GM18520 (cell line): ENCODE data around the gene TRAF1.

Experiments
- ATAC-seq: cut with Tn5 transposase; IDR thresholded peaks from one replicate; pipeline ENCODE4 v1.9.1; 2021; ENCODE audit not compliant: unreplicated experiment

TRAF1 gene

DNA sequence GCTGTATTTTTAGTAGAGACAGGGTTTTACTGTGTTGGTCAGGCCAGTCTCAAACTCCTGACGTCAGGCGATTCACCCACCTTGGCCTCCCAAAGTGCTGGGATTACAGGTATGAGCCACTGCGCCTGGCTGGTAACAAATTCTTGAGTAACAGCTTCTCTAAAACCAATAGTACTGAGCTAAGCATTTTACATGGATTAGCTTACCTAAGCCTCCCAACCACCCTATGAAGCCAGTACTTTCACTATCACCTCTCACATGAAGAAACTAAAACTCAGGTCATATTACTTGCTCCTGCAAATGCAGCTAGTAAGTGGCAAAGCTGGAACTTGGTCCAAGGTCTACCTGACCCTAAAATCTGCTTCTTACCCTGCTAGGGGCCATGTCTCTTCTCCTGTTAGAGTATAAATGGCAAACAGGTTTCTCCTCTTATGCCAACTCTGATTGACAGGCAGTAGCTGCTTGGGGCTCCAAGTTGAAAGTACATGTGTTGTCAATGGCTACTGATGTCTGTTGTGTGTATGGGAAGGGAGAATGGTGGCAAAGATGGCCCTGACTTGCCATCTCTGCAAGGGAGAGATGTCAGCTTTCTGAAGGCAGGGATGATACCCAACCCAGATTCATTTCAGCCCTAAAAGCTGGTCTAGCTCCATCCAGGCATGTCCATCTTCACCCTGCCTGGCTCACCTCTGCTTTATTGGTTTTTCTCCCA, 53.6 kb downstream of the TRAF1 start:
- no peak for ATAC-seq

DNA sequence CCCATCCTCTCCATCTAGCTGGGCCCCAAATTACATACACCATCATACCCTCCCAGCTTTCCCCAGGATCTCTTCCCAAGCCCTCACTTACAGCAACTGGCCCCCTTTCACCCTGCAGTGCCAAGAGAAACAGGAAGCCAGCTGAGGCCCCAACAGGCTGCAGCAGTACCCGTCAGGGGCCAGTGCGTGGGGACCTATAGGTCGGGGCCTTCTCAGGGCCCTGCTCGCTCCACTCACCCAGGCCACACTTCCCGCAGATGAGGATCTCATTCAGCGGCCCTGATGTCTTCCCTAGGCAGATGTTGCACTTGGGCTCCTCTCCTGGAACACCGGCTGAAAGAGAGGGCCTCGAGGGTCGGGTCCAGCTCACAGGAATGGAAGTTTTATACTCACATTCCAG, 56.4 kb downstream of the TRAF1 start:
- ATAC-seq = no peak

DNA sequence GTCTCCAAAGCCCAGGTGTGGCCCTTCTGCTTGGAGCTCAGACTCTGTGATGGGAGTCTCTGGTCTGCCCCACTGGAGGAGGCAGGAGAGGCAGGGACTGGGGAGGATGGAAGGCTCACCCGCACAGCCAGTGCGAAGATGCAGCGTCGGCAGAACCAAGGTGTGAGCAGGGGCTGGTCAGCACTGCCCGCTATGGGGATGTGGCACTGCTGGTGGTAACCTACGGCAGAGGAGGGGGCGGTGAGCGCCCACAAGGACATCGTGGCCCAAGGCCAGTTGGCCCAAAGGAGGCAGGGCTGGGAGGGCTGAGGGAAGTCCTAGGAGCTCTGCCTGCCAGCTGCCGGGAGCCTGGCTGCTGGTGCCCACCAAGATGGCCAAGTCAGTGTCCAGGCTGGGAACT, 56.9 kb downstream of the TRAF1 start:
- no peak for ATAC-seq

DNA sequence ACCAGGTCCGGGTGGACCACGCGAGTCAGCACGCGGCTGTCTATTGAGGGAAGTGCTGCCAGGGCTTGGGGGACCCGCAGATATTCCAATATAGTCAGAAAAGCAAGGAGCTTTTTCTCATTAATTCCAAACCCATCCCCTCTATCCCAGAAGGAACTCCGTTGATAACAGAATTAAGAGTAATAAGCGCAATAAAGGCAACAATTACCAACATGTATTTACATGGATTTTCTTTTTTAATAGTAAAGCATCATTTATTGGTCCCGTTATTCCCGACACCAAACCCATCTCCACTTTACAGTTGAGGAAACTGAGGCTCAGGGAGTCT, 57.3 kb downstream of the TRAF1 start:
- ATAC-seq = no peak

DNA sequence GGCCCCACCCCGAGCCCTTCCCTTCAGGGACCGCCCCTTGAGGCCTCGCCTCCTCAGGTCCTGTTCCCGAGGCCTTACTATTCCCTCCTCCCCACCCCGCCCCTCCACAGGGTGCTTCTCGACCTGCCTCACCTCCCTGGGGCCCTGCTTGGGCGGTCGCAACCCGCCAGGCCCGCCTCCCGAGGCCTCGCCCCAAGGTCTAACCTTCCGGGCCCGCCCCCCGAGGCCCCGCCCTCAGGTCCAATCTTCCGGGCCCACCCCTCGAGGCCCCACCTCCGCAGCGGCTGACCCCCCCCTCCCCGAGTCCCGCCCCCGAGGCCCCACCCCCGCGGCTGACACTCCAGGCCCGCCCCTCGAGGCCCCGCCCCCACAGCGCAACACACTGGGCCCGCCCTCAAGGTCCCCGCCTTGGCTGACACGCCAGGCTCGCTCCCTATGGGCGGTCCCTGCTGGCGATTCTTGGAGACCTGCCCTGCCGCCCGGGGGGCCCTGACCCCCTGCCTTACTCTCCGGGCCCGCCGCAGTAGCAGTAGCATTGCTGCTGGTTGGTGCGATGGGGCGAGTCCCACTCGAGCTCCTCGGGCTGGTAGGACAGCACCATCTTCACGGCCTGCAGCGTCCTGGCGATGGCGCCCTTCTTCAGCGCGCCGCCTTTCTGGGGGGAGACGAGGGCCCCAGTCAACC, 57.8 kb downstream of the TRAF1 start:
- ATAC-seq = peak; percentile 79

DNA sequence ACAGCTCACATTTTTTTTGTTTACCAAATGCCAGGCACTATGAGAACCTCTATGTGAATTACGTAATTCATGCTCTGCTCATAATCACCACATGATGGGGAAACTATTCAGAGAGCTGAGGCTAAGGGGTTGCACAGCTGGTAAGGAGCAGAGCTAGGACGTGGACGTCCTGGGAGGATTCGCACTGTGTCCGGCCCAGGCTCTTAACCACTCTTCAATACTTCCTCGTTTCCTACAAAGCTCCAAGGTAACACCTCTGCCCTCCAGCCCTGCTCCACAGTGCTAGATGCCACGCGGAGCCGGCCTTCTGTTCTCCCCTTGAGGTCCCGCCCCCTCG, 58.3 kb downstream of the TRAF1 start:
- peak; percentile 11 for ATAC-seq

DNA sequence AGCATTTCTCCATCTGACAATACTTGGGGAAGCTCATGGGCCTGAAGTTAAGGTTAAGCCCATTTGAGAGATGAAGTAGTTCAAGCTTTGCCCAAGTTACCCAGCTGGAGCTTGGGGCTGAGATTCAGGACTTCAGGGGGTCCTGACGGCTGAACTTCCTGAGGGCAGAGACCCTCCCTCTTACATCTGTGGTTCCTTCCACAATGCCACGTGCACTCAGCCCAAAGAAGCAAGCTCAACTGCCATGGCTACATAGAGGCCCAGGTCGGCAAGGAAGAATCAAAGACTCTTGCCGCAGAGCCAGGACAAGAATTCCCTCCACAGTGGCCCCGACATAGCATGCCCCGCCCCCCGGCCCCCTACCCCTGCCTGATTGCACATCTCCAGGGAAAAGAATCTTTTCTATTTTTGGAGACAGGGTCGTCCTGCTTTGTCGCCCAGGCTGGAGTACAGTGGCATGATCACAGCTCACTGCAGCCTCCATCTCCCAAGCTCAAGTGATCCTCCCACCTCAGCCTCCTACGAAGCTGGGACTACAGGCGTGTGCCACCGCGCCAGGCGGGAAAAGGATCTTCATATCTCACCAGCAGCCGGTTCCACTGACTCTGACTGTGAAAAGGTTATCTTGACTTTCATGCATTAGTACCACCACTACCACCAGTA, 58.8 kb downstream of the TRAF1 start:
- ATAC-seq = no peak

DNA sequence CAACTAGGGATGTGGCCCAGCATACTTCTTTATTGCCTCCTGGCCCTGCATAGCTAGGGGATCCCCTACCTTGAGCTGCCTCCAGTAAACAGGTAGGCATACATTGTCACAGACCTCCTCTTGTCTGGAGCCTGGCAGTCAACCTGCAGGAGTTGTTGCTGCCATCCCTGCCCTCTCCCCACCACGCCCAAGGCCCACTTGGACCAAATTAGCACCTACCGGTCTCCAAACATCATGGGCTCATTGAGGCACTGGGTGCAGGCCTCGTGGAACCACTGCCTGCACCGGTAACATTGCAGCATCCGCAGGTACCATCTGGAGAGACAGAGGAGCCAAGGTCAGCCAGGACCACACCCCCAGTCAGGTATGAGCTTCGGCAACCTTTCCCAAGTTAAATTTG, 59.9 kb downstream of the TRAF1 start:
- no peak for ATAC-seq

DNA sequence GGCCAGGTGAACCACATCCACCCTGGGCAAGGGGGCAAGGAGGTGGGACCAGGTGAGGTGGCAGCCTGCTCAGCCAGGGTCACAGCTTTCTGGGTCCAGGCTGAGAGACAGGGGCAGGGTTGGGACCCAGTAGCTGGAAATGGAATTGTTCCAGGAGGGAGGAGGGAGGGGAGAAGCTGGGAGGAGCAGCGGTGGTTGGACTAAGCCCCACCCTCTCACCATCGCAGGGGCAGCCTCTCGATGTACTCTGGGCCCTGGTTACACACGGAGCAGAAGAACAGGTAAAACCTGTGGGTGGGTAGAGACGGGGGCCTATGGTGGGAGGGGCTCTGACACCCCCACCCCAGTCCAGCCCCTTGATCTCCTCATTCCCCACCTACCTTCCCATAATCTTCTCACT, 60.8 kb downstream of the TRAF1 start:
- ATAC-seq = no peak

DNA sequence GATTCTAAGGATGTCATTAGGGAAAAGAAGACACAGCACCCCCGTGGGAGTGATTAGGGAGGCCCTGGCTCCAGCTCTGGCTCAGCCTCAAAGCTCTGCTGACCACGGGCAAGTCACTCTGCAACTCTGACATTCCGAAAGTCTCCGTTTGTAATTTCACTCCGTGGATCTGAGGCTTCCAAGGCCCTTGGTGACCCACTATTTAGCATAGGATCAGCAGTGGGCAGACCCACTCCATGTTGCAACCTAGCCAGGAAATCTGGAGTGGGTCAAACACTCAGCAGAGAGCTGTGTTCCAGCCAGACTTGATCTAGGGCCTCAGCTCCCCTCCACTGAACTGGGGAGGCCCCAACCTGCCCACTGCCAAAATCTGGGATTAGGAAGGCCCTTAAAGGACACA, 61.4 kb downstream of the TRAF1 start:
- ATAC-seq = no peak

DNA sequence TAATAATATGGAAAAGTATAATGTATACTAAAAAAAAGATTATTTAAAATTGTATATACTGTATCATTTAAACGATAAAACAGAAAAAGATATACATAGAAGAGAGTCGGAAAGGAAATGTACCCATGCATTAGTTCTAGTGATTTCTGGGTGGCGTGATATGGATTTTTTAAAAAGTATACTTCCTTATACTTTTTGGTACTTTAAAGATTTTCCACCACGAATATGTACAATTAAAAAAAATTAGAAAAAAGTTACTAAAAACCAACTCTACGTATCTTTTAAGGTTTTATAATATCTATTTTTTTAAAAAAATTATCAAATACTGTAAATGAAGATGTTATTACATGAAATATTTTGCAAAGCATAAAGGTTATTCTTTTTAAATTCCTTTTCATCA, 61.9 kb downstream of the TRAF1 start:
- no peak for ATAC-seq

DNA sequence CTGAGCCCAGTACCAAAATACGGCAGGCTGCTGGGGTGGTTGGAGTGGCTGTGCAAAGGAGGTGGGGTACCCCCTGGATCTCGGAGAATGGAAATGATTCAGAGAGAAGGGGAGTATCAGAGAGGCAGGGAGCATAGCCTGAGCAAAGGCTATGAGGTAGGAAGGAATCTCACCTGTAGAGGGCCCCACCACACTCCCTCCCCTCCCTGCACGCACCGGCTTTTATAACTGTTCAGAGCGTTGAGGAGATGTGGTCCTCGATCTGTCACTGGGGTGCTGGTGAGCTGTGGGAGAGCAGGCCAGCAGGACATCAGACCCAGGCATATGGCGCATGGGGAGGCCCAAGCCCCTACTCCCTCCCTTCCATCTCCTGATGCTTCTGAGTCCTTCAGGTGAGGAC, 62.8 kb downstream of the TRAF1 start:
- no peak for ATAC-seq

DNA sequence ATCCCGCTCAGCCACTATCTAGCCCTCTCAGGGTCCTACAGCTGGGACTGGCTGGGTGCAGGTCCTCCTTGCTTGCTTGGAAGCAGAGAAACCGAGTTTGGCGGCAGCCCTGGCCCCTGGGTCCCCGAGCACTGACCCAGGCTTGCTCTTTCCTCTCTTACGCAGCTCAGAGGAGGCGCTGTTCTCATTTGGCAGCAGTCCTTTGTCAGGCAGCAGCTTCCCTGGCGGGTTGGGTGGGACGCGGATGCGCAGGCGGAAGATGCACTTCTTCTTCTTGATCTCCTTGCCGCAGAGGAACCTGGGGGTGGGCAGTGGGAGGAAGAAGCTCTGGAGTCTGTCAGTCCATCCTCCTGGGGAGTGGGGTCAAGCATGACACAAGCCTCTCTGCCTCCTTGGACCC, 64.1 kb downstream of the TRAF1 start:
- no peak for ATAC-seq

DNA sequence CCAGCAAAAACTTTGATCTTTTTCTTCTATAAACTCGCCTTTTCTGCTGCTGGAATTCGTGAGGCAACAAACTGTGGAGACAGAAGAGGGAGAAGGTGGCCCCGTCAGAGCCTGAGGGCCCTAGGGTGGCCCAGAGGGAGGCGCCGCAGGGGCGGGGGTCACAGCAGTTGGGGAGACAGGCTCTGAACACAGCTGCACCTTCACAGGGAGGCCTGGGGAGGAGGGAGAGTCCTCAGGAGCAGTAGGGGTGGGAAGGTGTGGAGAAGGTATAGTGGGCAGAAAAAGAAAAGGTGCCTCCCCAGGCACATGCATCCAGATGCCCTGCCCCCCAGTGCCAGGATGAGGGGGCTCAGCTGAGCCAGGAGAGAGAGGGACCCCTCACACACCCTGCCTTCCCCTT, 64.7 kb downstream of the TRAF1 start:
- ATAC-seq = no peak

DNA sequence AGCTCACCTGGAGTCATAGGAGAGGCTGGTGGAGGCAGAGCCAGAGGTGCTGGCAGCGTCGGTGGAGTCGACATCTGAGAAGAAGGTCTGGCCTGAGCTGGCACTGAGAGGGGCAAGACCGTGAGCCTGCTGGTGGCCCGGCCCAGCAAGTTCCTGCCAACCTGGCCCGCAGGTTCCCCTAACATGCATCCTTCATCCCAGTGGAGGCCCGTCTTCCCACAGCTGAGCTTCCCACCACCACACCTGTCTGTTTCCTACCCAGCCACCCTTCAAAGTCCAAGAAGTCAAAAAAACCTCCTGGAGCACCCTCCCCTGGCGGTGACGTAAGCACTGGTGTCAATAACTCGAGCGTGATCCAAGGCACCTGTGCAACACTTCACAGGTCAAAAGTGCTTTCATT, 66.5 kb downstream of the TRAF1 start:
- no peak for ATAC-seq

DNA sequence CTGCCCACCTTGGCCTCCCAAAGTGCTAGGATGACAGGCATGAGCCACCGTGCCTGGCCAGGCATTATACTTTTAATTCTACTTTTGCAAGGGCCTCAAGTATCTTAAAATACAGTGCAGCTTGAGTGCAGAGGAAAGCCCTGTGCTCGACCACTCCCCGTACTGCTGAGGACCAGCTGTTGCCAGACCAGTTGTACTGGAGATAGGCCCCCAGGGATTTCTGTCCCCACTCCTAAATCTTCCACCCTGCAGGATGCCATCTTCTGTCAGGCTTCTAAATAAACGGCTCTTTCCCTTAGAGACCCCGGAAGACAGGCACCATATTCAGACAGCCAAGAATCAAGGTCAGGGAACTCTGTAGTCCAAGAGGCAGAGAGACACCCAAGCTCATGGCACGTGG, 67.2 kb downstream of the TRAF1 start:
- no peak for ATAC-seq

DNA sequence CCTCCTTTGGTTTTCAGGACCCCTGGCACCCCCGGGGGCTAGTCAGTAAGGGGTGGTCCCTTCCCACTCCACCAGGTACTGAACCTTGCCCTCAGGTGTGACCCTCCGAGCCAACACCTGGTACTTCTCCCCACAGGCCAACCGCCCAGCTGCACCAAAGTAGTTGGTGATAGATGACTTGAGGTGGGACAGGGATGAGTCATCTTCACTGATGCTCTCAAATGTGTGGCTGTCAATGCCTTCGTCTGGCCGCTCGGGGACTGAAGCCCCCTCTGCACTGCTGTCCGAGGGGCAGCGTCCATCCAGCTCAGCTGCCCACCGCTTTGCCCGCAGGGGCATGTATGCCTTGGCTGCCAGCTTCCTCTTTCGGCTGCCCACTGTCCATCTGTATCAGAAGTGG, 68.7 kb downstream of the TRAF1 start:
- ATAC-seq = no peak

DNA sequence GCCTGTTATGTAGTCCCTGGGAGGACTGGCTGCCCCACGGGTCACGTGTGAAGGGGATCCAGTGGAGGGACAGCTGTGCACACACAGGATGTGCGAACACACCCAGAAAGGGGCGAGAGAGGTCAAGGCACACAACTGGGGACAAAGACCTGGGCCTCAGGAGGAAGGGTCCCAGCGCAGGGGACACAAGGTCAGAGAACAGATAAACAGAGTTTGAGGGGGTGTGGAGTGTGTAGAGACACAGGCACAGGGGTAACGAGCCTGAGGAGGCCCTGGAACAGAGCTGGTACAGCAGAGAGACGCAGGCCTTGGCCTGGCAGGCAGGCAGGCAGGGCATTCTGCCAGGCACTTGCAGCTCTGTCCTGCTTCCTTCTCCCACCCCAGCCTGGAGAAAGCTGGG, 69.1 kb downstream of the TRAF1 start:
- no peak for ATAC-seq

DNA sequence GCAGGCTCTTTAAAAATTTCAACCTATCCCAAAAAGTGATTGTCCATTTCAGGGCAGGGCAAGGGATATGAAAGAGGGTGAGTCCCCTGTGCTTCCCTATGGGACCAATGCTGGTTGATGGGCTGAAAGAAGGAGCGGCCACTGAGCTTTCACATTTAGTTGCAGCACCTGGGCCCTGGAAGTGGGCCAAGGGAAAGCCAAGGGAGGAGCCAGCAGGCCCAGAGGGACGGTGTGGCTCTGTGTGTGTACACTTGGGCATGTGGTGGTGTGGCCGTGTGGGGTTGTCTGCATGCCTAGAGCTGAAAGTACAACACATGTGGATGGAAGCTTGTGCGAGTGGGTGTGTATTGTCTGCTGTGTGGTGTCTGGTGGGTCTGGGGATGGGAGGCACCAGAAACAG, 69.9 kb downstream of the TRAF1 start:
- no peak for ATAC-seq

DNA sequence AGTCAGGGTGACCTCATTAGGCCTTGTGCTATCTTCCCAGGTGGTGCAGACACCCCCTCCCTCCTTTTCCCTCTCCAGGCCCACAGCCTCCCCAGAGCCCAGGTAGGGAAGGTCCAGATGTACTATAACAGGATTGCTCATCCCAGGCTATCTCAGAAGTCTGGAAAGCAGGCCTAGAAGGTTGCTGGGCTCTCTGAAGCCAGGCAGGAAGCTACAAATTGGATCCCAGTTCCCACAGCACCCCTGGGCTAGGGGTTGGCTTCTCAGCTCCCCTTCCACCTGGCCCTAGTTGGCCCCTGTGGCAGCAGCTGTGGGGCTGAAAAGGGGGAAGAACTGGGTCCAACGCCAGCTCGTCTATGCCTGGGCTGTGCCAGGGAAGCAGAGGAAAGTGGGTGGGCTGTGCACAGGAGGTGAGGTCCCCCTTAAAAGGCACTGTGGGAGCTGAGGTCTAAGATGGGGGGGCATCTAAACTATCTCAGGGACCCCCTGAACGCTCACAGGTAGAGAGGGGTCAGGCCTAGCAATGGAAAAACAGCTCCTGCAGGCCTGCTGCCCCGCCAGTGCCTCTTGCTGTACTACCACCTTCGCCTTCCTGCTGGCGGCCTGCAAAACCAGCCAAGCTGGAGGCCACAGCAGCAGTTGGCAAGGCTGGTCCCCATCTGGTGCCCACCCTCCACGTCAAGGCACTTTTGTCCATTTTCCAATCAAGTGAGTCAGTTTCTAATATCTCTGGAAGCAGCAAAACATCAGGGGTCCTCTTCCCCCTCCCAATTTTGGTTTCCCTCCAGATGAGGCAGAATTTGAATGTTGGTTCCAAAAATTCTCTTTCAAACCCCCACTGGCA, 70.5 kb downstream of the TRAF1 start:
- no peak for ATAC-seq

DNA sequence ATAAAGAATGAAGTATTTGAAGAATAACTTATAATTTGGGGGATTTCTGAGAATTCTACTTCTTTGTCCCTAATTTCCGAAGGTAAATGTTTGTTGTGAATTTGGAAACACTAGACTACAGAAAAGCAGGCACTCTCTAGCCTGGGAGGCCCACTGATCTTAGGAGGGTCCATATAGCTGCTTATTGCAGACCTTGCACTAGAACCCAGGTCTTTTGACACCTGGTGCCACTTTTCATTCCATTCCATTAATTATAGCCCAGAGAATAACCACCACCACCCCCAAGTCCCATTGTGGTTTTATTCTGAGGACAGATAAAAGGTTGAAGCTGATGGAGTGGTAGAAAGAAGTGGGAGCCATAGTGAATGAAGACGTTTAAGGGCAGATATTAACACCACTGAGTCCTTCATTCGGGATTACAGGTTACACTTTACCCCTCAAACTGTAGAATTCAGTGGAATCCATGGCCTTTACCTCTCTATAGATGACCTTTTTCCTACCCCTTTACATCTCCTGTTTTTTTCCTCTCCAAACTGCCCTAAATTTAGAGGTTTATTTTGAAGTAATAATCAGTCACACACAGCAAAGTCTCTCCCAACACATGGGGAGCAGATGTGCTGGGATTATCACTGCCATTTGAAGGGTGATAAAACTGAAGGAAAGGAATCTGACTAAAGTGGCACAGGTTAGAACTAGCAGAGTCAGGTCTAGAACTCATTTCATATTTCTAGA, 71.8 kb downstream of the TRAF1 start:
- ATAC-seq = no peak
